Raji (cell line): Measurements from ENCODE around the gene PDP2.

Source experiments
- POLR2A ChIP-seq: IDR thresholded peaks from 2 replicates; pipeline ENCODE4 v1.6.1; 2011; ENCODE audit warnings: low read depth, low read length, control low read depth; ENCODE audit not compliant: insufficient read depth

PDP2 gene

DNA sequence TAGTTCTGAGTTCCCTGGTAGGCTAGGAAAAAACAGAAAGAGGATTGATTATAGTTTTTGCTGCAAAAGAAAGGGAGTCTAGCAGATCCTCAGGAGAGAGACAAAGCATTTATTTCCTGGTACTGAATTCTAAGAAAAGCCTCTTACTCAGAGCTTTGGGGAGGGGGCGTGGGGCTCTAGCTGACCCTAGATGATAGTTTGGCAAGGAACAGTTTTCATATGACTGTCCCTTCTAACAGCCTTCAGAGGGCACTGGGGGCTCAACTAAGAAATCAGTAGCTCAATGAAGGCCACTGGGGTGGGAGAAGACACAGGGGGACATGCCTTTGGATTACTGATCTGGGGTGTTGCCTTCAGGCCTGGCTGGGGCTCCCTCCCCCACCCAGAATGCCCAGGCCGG lies 32.1 kb upstream of the PDP2 start:
- TF ChIP-seq POLR2A, result no peak

- no peak for TF ChIP-seq POLR2A
Observed at GRCh38 chr16:66849021-66849420, 31.3 kb upstream of the PDP2 start.

DNA sequence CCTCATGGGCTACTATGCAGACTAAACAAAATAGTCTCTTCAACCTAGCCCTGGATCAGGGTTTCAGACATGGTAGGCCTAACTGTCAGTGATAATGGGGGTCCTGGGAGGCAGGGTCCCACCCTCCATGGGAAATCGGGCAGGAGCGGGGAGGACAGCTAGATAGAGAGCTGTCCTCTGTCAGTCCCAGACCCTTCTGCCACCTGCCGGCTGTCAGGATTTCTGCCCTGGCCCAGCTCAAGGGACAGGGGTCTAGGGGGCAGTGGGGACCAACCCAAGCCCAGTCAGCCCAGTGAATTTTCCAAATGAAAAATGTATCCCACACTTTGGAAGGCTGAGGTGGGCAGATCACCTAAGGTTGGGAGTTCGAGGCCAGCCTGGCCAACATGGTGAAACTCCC lies 30.8 kb upstream of the PDP2 start:
- no peak for TF ChIP-seq POLR2A

GRCh38 chr16:66850115-66850815 lies 30.1 kb upstream of the PDP2 start:
- no peak for TF ChIP-seq POLR2A

DNA sequence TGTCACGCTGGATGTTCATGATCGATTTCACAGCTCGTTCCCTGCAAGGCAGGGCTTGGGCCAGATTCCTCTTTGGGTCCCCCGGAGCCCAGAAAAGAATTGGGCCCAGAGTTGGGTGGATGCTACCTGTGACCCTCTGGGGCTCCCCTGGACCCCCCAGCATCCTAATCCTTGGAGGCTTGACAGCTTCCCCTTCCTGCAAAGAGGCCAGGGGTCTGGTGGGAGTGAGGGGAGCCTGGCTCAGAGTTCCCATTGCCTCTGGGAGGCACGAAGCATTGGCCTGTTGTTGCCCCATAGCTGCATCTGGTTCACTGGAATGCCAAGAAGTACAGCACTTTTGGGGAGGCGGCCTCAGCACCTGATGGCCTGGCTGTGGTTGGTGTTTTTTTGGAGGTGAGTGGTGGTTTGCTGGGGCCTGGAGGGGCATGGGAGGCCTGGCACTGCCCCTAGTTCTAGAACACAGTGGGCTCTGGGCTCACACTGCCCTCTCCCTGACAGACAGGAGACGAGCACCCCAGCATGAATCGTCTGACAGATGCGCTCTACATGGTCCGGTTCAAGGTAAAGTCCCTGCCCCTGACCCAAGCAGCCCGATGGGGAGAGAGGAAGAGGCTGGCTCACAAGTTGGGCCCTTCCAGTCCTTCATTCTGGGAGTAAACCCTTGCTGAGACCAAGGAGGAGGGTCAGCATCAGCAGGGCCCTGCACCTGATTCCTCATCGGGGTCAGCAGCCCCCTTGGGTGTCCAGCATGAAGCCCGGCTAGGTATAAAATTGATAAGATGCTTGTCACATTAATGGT lies 28.9 kb upstream of the PDP2 start:
- TF ChIP-seq POLR2A, result no peak

DNA sequence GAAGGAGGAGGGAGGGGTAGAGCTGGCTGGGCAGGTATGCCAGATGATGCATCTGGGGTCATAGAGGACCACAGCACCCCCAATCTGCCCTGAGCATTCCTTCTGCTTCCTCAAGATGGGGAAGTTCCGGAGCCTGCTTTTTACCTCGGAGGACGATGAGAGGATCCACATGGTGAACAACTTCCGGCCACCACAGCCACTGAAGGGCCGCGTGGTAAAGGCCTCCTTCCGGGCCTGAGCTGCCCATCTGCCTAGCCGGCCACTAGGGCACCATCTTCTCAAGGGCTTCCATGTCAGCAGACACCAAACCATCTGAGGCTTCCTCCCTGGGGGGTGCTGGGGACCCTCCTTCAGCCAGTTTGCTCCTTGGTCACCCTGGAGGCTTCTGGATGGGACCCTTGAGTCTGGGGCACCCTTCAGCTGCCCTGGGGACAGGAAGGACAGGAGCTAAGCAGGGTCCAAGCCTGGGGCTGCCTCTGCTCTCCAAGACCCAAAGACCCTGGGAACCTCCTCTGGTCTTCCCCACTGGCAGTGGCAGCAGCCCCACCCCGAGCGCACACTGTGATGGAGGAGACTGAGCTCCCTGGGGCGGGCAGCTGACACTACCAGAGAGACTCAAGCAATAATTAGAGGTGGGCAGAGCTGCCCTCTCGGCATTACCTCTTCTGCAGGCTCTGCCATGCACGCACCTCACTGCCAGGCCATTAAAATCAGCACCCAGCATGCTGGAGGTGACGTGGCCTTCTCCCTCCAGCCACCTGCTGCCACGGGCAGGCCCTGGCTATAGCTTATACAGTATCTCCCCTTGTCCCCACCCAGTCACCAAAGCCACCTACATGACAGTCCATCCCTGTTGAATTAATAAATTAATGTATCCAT lies 26.8 kb upstream of the PDP2 start:
- TF ChIP-seq POLR2A, result no peak

DNA sequence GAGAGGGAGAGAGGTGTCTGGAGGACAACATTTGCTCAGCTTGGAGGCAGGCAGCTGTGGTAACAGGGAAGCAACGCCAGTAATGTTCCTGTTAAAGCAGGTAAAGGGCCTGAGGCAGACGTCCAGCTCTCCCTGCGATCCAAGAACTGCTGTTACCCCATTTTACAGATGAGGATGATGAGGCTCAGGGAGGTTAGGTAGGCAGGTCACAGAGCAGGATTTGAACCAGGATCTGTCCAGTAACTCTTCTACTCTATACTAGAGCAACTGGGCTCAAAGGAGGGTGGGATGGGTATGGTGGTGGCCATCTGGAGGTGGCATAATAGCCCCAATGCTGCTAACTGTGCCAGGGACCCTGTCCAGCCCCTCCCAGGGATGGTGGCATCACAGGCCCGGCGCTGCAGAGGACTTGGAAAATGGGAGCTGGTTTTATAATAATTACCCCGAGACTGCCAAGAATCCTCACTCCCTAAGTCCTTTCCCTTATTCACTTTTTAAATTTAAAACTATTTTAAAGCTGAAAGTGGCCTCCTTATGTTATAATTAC lies 24.1 kb upstream of the PDP2 start:
- no peak for TF ChIP-seq POLR2A

DNA sequence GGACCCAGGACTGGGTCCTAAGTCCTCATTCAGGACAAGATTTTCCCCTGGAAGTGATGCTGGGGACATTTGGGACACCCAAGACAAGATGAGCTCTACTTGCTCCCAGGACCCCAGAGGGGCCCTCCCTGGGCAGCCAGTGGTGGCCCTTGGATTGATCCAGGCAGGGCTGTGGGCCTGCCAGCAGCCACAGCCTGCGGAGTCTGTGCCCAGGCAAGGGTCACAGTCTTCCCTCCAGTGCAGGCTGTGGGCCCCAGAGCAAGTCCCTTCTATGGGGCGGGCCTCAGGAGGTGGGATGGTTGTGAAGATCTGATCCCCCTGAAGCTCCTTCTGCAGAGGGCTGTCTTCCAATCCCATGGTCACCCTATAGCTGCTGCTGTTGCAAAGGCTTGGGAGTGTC lies 23.5 kb upstream of the PDP2 start:
- no peak for TF ChIP-seq POLR2A

DNA sequence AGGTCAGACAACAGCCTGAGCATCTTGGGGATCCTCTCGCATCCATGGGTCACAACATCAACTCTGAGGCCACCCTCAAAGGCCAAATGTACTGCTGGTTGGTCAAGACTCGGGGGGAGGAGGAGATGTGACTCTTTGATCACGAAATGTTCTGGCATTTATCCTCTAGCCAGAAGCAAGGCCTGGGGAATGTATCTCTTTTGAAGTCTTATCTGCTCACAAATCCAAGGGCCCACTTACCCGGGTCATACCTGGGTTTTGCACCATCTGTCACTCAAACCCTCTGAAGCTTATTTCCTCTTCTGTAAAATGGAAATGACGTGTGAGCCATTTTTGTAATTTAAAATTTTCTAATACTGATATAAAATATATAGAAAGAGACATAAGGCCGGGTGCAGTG lies 22.9 kb upstream of the PDP2 start:
- TF ChIP-seq POLR2A, result no peak

- no peak for TF ChIP-seq POLR2A
Observed at GRCh38 chr16:66858740-66859396, 21.4 kb upstream of the PDP2 start.

DNA sequence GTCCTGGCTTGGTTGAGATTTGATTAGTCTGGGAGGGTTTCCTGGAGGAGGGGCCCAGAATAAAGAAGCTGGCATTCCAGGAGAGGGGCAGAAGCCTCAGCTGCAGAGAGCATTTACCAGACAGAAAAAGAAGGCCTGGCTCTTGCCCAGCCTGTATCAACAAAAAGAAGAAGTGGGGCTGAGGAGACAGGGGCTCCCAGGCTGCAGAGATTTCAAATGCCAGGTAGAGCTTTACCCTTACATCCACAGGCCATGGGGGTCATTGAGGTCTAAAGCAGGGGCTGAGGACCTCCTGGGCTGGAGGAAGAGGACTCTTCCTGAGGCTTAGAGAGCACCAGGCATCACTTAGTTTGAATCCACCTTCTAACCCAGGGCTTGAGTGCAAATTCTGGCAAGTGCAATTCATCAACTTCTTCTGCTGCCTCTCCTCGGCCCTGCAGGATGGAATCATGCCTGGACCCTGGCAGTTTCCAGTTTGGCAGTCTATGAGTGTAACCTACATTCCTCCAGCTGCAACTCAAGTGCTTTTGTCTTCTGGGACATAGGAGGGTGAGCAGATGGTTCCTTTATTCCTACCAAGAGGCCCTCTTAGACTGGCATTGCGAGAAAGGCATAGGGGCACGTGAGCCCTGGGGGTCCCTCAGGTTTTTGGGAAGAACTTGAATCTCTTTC lies 20.8 kb upstream of the PDP2 start:
- TF ChIP-seq POLR2A, result no peak

DNA sequence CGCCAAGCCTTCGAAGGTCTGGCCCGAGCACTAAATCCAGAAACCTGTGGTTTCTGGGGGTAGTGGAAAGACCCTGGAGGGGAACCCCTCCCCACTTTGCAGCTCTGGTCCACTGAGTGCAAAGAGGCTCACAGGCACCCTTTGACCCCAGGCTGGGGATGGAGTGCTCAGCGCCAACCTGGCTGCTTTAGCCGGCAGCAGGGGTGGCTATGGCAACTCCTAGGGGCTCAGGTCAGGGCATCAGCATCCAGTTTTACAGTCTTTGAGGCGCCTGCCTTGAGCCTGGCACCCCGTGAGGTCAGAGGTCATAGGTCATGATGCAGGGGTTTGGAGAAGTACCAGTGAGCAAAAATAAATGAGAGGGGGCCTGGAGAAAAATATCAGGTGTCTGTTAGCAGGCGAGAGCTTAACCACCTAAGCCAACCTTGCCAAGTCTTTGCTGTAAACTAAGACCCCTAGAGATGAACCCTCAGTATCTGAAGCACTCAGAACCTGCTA lies 18.2 kb upstream of the PDP2 start:
- no peak for TF ChIP-seq POLR2A

DNA sequence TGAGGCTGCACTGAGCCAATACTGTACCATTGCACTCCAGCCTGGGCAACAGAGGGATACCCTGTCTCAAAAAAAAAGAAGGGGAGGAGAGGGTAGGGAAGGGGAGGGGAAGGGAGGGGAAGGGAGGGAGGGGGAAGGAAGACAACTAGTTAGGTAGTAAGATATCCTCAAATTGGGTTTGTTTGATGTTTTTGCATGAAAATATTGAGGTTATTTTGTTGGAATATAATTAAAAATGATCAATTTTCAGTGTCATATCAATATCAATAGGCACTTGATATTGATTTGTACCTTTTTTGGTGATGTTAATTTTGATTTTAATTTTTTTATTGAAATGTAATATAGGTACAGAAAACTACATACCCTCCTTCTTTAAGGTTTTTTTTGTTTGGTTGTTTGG lies 16.6 kb upstream of the PDP2 start:
- TF ChIP-seq POLR2A, result no peak

DNA sequence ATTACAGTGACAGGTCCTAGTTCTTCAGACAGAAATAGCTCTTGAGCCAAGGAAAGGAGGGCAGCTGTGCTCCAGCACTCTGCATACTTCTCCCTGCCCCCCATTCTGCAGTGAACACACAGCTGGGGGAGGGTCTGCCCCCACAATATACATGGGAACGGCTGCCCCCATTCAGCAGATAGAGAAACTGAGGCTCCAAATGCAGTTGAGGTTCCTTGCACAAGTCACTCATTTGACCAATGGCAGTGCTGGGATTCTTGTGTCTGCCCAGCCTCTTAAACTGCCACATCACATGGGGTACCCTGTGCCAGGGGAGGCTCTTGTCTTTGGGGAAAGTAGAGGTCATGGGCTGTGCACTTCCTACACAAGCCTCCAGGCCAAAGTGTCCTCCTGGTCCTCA lies 10.9 kb upstream of the PDP2 start:
- TF ChIP-seq POLR2A, result no peak

DNA sequence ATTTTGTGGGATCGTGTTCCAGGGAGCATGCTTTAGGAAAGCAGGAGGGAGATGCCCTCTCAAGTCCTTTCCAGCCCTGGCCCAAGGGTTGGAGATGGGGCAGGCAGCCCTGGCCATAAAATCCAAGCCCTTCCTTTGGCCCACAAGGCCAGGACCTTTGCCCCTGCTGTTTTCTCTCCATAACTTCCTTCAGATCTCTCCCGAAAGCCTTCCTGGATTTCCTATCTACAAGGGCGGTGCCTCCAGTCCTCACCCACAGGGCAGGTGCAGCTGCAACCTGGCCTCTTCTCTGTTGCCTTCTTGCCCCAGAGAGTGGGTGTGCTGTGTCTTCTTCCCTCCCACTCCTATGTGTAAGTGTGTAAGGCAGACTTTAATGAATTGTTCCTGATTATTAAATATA lies 8.5 kb upstream of the PDP2 start:
- TF ChIP-seq POLR2A, result no peak

DNA sequence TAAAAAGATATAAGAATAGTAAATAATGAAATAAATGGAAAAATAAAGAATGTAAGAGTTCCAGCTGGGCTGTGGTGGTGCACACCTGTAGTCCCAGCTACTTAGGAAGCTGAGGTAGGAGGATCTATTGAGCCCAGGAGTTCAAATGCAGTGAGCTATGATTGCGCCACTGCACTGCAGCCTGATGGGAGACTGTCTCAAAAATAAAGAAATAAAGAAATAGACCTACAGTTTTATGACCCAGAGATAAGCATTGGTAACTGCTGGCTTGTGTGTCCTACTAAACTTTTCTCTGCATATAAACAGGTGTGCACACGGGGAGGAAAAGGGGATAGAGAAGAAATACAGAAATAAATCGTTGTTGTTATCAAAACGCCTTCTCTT lies 7.8 kb upstream of the PDP2 start:
- TF ChIP-seq POLR2A, result no peak
